Kidney (tissue), 14 donors: Measurements from ENCODE around the gene SULT1C4. TPM values are rescaled to one million over a fixed set of nuclear protein-coding genes. Genes with fewer than 3 reads are reported as not detected.

Experiments used
- DNase-seq, 5 donors: peaks; one replicate each; pipeline ENCODE4 v3.0.0-alpha.2; 2013 to 2020
- FAIRE-seq: peaks from 2 replicates; lab custom pipeline; 2012; peaks lifted over from hg19 to GRCh38; lab: Jason Lieb, UNC
- H3K27ac ChIP-seq, 2 donors: one replicate each; pipeline ENCODE4 v1.7.0; 2013; ENCODE audit warnings: low read depth in 2 of 2, low read length in 2 of 2, inconsistent platforms in 1 of 2
- H3K27me3 ChIP-seq: one replicate; pipeline ENCODE4 v1.7.1; 2013; ENCODE audit warnings: low read length, inconsistent platforms; ENCODE audit not compliant: control insufficient read depth, insufficient read depth
- H3K36me3 ChIP-seq, 3 donors: one replicate each; pipeline versions ENCODE4 v1.7.0 to v1.7.1; 2013; ENCODE audit warnings: low read length in 3 of 3, control low read depth in 1 of 3, inconsistent platforms in 1 of 3; ENCODE audit not compliant: insufficient read depth in 3 of 3, control insufficient read depth in 2 of 3
- H3K4me1 ChIP-seq, 3 donors: one replicate each; pipeline versions ENCODE4 v1.7.0 to v1.7.1; 2013; ENCODE audit warnings: low read length in 3 of 3, inconsistent platforms in 1 of 3, low read depth in 1 of 3; ENCODE audit not compliant: control insufficient read depth in 2 of 3, insufficient read depth in 2 of 3
- H3K4me3 ChIP-seq, 3 donors: one replicate each; pipeline versions ENCODE4 v1.7.0 to v1.8.1; 2013; ENCODE audit warnings: low read length in 3 of 3, control low read depth in 1 of 3, inconsistent platforms in 1 of 3
- H3K9ac ChIP-seq, 3 donors: one replicate each; pipeline versions ENCODE4 v1.7.0 to v1.7.1; 2013; ENCODE audit warnings: low read length in 3 of 3, control low read depth in 1 of 3, inconsistent platforms in 1 of 3
- H3K9me3 ChIP-seq, 3 donors: one replicate each; pipeline versions ENCODE4 v1.7.0 to v1.7.1; 2013; ENCODE audit warnings: low read length in 3 of 3, control low read depth in 1 of 3, inconsistent platforms in 1 of 3; ENCODE audit not compliant: control insufficient read depth in 2 of 3, insufficient read depth in 1 of 3
- CTCF ChIP-seq: IDR thresholded peaks from 3 replicates; pipeline ENCODE4 v1.5.1; 2012; ENCODE audit warnings: mild to moderate bottlenecking, moderate library complexity, borderline replicate concordance; ENCODE audit not compliant: insufficient read depth; ENCODE audit errors: extremely low read depth
- intact Hi-C: fragments of 100-400 bp; cut with DNase I; formaldehyde crosslinking; loops from one replicate; pipeline ENCODE4 v1.11.1; 2022
- polyA plus RNA-seq: library from polyadenylated mRNA; stranded (reverse); fragments of 350-450 nt; fragmentation: Illumina TruSeq; extraction: RNeasy Lipid Tissue Mini Kit (QIAGEN cat#74804); gene quantifications from one replicate; pipeline ENCODE4 v1.2.3, GENCODE V29; 2014; ENCODE audit warnings: low read depth, low replicate concordance; ENCODE audit not compliant: insufficient read depth
- total RNA-seq: library from RNA; stranded (reverse); fragmentation: NEBNext Ultra II Directional; extraction: Animal tissue kit (Norgen Biotek cat#: 25700); gene quantifications from one replicate; pipeline ENCODE4 v1.2.1, GENCODE V29; 2021
- donor health status: control.
- donor health status: control.
- donor health status: control.
- donor health status: control.
- donor health status: control.
- donor health status: DM: yes; HTN: yes; CAD: no.
- donor health status: Normal renal cell carcinoma (clear cell type).

Gene SULT1C4
- total and polyA plus RNA-seq, 2 donors from 2014 or later = 7.1 to 24.7 TPM

GRCh38 chr2:108396845-108397244 lies 19.1 kb downstream of the SULT1C4 start:
- no peak for FAIRE-seq
- Histone ChIP-seq H3K9ac (no peak overlapping the region), H3K4me3 (no peak overlapping the region), H3K36me3 (no peaks in the 10 kb centered on the region), H3K27ac (no peak overlapping the region), H3K9me3 (peaks cover 0 to 16% (median 9%) of the 10 kb centered on the region in 3 donors), H3K27me3 (no peaks in the 10 kb centered on the region), H3K4me1 (no peaks in the 10 kb centered on the region)
- DNase-seq = no peak
- no peak for TF ChIP-seq CTCF
- intact Hi-C loops = no loop called here

GRCh38 chr2:108399479-108399878 lies 21.7 kb downstream of the SULT1C4 start:
- no peaks in the 10 kb centered on the region for H3K4me1 ChIP-seq
- H3K9ac ChIP-seq = no peak overlapping the region
- no peak overlapping the region for H3K4me3 ChIP-seq
- no peak for FAIRE-seq
- DNase-seq = no peak
- H3K27ac ChIP-seq = no peak overlapping the region
- H3K9me3 ChIP-seq = peaks cover 0 to 16% (median 7%) of the 10 kb centered on the region in 3 donors
- H3K36me3 ChIP-seq = no peaks in the 10 kb centered on the region
- TF ChIP-seq CTCF = no peak
- no peaks in the 10 kb centered on the region for H3K27me3 ChIP-seq
- intact Hi-C loops = no loop called here

- no peak for TF ChIP-seq CTCF
Measured at GRCh38 chr2:108401800-108402199, 24.0 kb downstream of the SULT1C4 start.

GRCh38 chr2:108403494-108403893 lies 25.7 kb downstream of the SULT1C4 start:
- intact Hi-C loops = no loop called here
- Histone ChIP-seq H3K9me3 (peaks cover 0 to 27% (median 5%) of the 10 kb centered on the region in 3 donors), H3K4me1 (no peaks in the 10 kb centered on the region), H3K27ac (no peak overlapping the region), H3K4me3 (no peak overlapping the region), H3K9ac (no peak overlapping the region), H3K36me3 (no peaks in the 10 kb centered on the region), H3K27me3 (no peaks in the 10 kb centered on the region)
- DNase-seq = no peak
- no peak for TF ChIP-seq CTCF
- FAIRE-seq = no peak

More at GRCh38 chr2:108401800-108402199, 24.0 kb downstream of the SULT1C4 start:
- FAIRE-seq (no peak), DNase-seq (no peak)
- peaks cover 0 to 29% (median 7%) of the 10 kb centered on the region in 3 donors for H3K9me3 ChIP-seq
- H3K9ac ChIP-seq = no peak overlapping the region
- H3K36me3 ChIP-seq = no peaks in the 10 kb centered on the region
- H3K27me3 ChIP-seq = no peaks in the 10 kb centered on the region
- H3K4me1 ChIP-seq = no peaks in the 10 kb centered on the region
- H3K4me3 ChIP-seq = no peak overlapping the region
- no peak overlapping the region for H3K27ac ChIP-seq
- intact Hi-C loops = no loop called here
